GM12878 (cell line): ENCODE results near the gene SLC6A3. TPM values are rescaled to one million over a fixed set of nuclear protein-coding genes. Genes with fewer than 3 reads are reported as not detected.
A peak's percentile ranks its signal among the peaks of the same experiment; 100 is the strongest.

Experiments used
- CBX3 ChIP-seq: fragments of 200-600 bp; sonication (generic); IDR thresholded peaks from 2 replicates; pipeline ENCODE4 v1.6.1; 2016; ENCODE audit warnings: low read depth, borderline replicate concordance
- IKZF2 ChIP-seq, 2 experiments: fragments of 450-650 bp; IDR thresholded peaks; 2 replicates each; pipeline ENCODE4 v1.6.1; 2017; ENCODE audit warnings: mild to moderate bottlenecking in 2 of 2, moderate library complexity in 2 of 2
- JUND ChIP-seq: IDR thresholded peaks from 2 replicates; pipeline ENCODE4 v1.6.1; 2012; ENCODE audit warnings: low read depth, mild to moderate bottlenecking, low read length, improper control_type of control experiment, moderate library complexity
- MXI1 ChIP-seq: fragments of 150-350 bp; IDR thresholded peaks from 2 replicates; pipeline ENCODE4 v1.6.1; 2011; ENCODE audit warnings: low read depth, mild to moderate bottlenecking, inconsistent platforms, low read length, improper control_type of control experiment
- NRF1 ChIP-seq: conservative IDR thresholded peaks from 2 replicates; pipeline ENCODE4 v1.6.1; 2011; ENCODE audit warnings: mild to moderate bottlenecking, low read depth, low read length, improper control_type of control experiment
- REST ChIP-seq: IDR thresholded peaks from 2 replicates; pipeline ENCODE4 v1.6.1; 2012; ENCODE audit warnings: mild to moderate bottlenecking, low read depth, low read length
- SIN3A ChIP-seq: IDR thresholded peaks from 2 replicates; pipeline ENCODE4 v1.6.1; 2012; ENCODE audit warnings: low read depth, low read length, improper control_type of control experiment
- SUZ12 ChIP-seq: fragments of 200-600 bp; sonication (generic); IDR thresholded peaks from one replicate; pipeline ENCODE4 v1.6.1; 2018; ENCODE audit warnings: antibody characterized with exemption, mild to moderate bottlenecking; ENCODE audit not compliant: unreplicated experiment
- ZBED1 ChIP-seq: IDR thresholded peaks from 2 replicates; pipeline ENCODE4 v1.6.1; 2016; ENCODE audit warnings: borderline replicate concordance
- ZNF24 ChIP-seq: fragments of 450-650 bp; IDR thresholded peaks from 2 replicates; pipeline ENCODE4 v1.6.1; 2017; ENCODE audit warnings: antibody characterized with exemption, mild to moderate bottlenecking
- polyA plus RNA-seq, 11 experiments: library from polyadenylated mRNA; depleted of rRNA in 4 of 11; unstranded in 6 of 11; stranded (reverse) in 5 of 11; fragments of >200 nt; fragmentation: Nextera tagmentation in 4 of 11; fragmentation: Illumina TruSeq in 1 of 11; extraction: Ambion mirVana in 4 of 11; extraction: Trizol in 1 of 11; gene quantifications; 1 replicate in 1 of 11; 2 replicates in 10 of 11; pipeline versions ENCODE4 v1.2.1 to v1.2.3, GENCODE V29; 2011 to 2016; ENCODE audit warnings: inconsistent platforms in 2 of 11, missing spikeins in 2 of 11, low read depth in 1 of 11
- total RNA-seq, 4 experiments: library from RNA; depleted of rRNA in 3 of 4; stranded (reverse); fragments of >200 nt in 3 of 4; fragmentation: Illumina TruSeq in 1 of 4; extraction: Trizol in 1 of 4; gene quantifications; 2 replicates each; pipeline versions ENCODE4 v1.2.1 to v1.2.3, GENCODE V29; 2013 to 2021

SLC6A3 gene
- total and polyA plus RNA-seq, 10 of the 15 experiments (the other 5 are each of a cell fraction or from before 2014, with no cell fraction given), result 0.01 TPM; not detected in 9

DNA sequence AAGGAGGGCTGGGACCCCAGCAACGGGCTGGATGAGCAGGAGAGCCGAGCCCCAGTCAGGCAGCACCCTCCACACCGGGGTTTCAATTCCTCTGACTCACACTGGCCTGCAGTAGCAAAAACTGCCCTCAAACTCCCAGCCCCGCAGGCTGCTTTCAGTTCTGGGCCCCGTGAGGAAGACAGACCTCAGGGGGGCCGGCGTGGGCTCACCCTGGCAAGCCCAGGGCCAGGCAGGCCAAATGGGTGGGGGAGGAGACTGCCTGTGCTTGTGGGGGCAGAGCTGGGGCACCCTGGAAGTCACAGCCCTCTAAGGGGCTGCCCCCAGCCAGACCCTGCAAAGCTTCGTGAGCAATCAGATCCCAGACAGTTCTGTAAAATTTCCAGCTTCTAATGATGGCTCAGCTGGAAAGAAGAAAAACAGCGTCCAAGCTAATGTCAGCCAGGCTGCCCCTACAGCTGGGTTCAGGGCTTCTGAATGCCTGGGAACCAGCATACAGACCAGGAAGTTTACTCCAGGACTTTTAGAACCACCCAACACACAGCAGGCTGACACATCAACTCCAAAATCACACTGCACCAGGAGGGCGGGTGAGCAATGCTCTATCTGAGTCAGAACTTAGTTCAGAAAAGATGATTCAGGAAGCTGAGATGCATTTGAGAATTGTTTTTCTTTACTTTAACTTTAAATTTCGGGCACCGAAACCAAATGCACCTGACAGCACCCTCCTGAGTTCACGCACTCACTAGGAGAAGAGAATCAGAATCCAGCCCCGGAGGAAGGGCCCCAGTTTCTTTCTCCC is 43.8 kb upstream of the SLC6A3 start (continued):
- TF ChIP-seq JUND (peak; percentile 51; the same call in 1 of the 2 replicates), ZNF24 (peak; percentile 51; the same call in 1 of the 2 replicates), MXI1 (no peak; the same call in 1 of the 2 replicates), CBX3 (no peak), SIN3A (peak; percentile 33; the same call in 1 of the 2 replicates), SUZ12 (no peak), ZBED1 (peak; percentile 66; the same call in 1 of the 2 replicates), NRF1 (no peak), REST (no peak), IKZF2 (IDR thresholded peaks at IDR 0.05) (peak; percentile 57 to 69; a peak in 3 of 4 replicates)
- TF ChIP-seq, all 136 proteins: peak for 47
